ENCODE data around the gene C1orf35. TPM values are rescaled to one million over a fixed set of nuclear protein-coding genes. Genes with fewer than 3 reads are reported as not detected.

C1orf35 gene
- polyA plus RNA-seq, 3 donors: 6.9 to 34.2 (median 10.6) TPM

GRCh38 chr1:228106800-228107054, 3.6 kb upstream of the C1orf35 start:
- no peak for TF ChIP-seq CTCF (IDR thresholded peaks at IDR 0.05)
- peaks cover 50% of the 10 kb centered on the region for H3K79me2 ChIP-seq (ENCODE audit: insufficient read depth, low read length)
- DNase-seq: no peak
- H3K9me3 ChIP-seq (replicated peaks in 1 of 2; ENCODE audit: control insufficient read depth in 1 of 2, insufficient read depth in 1 of 2, low read length in 2 of 2): no peaks in the 10 kb centered on the region
- Mint-ChIP-seq H3K4me3 (no peak overlapping the region), H3K9me3 (peaks cover 0 to 3% (median 1%) of the 10 kb centered on the region in 7 donors), H3K27me3 (ENCODE audit: low read depth in 3 of 3) (no peaks in the 10 kb centered on the region), H3K27ac (peak overlapping the region in 2 of 7 donors; percentile 55 to 60), H3K4me1 (peaks cover 48% of the 10 kb centered on the region), H3K36me3 (peaks cover 13 to 21% of the 10 kb centered on the region in 2 donors)
- intact Hi-C loops (cut with micrococcal nuclease): loop anchor here in 1 of 2 donors (5.0 kb wide), 1 partner anchor 36 kb away; the partner anchor contains the start of gene GUK1
- 95% methylated on average over 9 of the region's 9 CpGs for WGBS (ENCODE audit: insufficient coverage)
- H3K9ac ChIP-seq (ENCODE audit: insufficient read depth, low read length, poor library complexity, severe bottlenecking): no peak overlapping the region
- no peak overlapping the region for H3K4me2 ChIP-seq (replicated peaks; ENCODE audit: extremely low read depth, low read length, poor library complexity, severe bottlenecking)
- H3K4me1 ChIP-seq (ENCODE audit: control insufficient read depth in 1 of 2, insufficient read depth in 2 of 2, low read length in 2 of 2): peaks cover 44 to 63% of the 10 kb centered on the region in 2 donors
- H2AFZ ChIP-seq (ENCODE audit: insufficient read depth, low read depth, low read length, poor library complexity, severe bottlenecking): no peak overlapping the region
- no peaks in the 10 kb centered on the region for H3K27me3 ChIP-seq (ENCODE audit: control insufficient read depth in 2 of 2, insufficient read depth in 2 of 2, low read length in 2 of 2)
- no peak overlapping the region for H3K4me3 ChIP-seq (replicated peaks in 1 of 3; ENCODE audit: low read depth in 2 of 3, low read length in 3 of 3)
- peaks cover 11 to 21% of the 10 kb centered on the region in 2 donors for H3K36me3 ChIP-seq (replicated peaks in 1 of 2; ENCODE audit: control insufficient read depth in 1 of 2, insufficient read depth in 2 of 2, low read length in 2 of 2)
- peaks cover 2% of the 10 kb centered on the region for H4K20me1 ChIP-seq (ENCODE audit: insufficient read depth, low read length)
- H3K27ac ChIP-seq (ENCODE audit: low read depth in 1 of 2, low read length in 2 of 2): no peak overlapping the region

GRCh38 chr1:228105996-228106799, 3.1 kb upstream of the C1orf35 start:
- no peak overlapping the region for H3K4me3 Mint-ChIP-seq
- H3K4me3 ChIP-seq (replicated peaks in 1 of 3; ENCODE audit: low read depth in 2 of 3, low read length in 3 of 3): no peak overlapping the region
- peaks cover 0 to 2% (median 1%) of the 10 kb centered on the region in 7 donors for H3K9me3 Mint-ChIP-seq
- H3K9ac ChIP-seq (ENCODE audit: insufficient read depth, low read length, poor library complexity, severe bottlenecking): no peak overlapping the region
- peak overlapping the region in 4 of 7 donors; percentile 15 to 65 (median 36) for H3K27ac Mint-ChIP-seq
- H3K4me1 ChIP-seq (ENCODE audit: control insufficient read depth in 1 of 2, insufficient read depth in 2 of 2, low read length in 2 of 2): peaks cover 49 to 68% of the 10 kb centered on the region in 2 donors
- H3K36me3 Mint-ChIP-seq: peaks cover 13 to 21% of the 10 kb centered on the region in 2 donors
- H3K27ac ChIP-seq (ENCODE audit: low read depth in 1 of 2, low read length in 2 of 2): no peak overlapping the region
- H3K27me3 ChIP-seq (ENCODE audit: control insufficient read depth in 2 of 2, insufficient read depth in 2 of 2, low read length in 2 of 2): no peaks in the 10 kb centered on the region
- no peak overlapping the region for H2AFZ ChIP-seq (ENCODE audit: insufficient read depth, low read depth, low read length, poor library complexity, severe bottlenecking)
- H3K79me2 ChIP-seq (ENCODE audit: insufficient read depth, low read length): peaks cover 55% of the 10 kb centered on the region
- peaks cover 7% of the 10 kb centered on the region for H4K20me1 ChIP-seq (ENCODE audit: insufficient read depth, low read length)
- no peaks in the 10 kb centered on the region for H3K9me3 ChIP-seq (replicated peaks in 1 of 2; ENCODE audit: control insufficient read depth in 1 of 2, insufficient read depth in 1 of 2, low read length in 2 of 2)
- DNase-seq: no peak
- H3K27me3 Mint-ChIP-seq (ENCODE audit: low read depth in 3 of 3): peaks cover 0 to 2% (median 0%) of the 10 kb centered on the region in 3 donors
- H3K4me2 ChIP-seq (replicated peaks; ENCODE audit: extremely low read depth, low read length, poor library complexity, severe bottlenecking): no peak overlapping the region
- intact Hi-C loops (cut with micrococcal nuclease): loop anchor here (2.0 to 5.0 kb wide), 2 partner anchors 17 to 36 kb away; partner anchors contain the start of gene GUK1 (in 1 of the 2)
- H3K4me1 Mint-ChIP-seq: peaks cover 50% of the 10 kb centered on the region
- TF ChIP-seq CTCF (IDR thresholded peaks at IDR 0.05): no peak
- H3K36me3 ChIP-seq (replicated peaks in 1 of 2; ENCODE audit: control insufficient read depth in 1 of 2, insufficient read depth in 2 of 2, low read length in 2 of 2): peaks cover 11 to 21% of the 10 kb centered on the region in 2 donors
- 88% methylated on average over 7 of the region's 8 CpGs for WGBS (ENCODE audit: insufficient coverage)

All from CD14-positive monocyte (primary cell).